BLaER1 treated with 17β-estradiol and CSF1 and Interleukin-3, amounts not matched to agents 10 nM and 100 nM (cell line): ENCODE data around the gene ELL.

Experiments used
- H3K27ac ChIP-seq, 11 experiments: shearing (Covaris generic); formaldehyde crosslinking; 2 replicates each; pipeline ENCODE4 v1.8.1; 2022
- H3K27me3 ChIP-seq, 11 experiments: shearing (Covaris generic); formaldehyde crosslinking; 2 replicates each; pipeline ENCODE4 v1.8.1; 2022
- H3K36me3 ChIP-seq, 11 experiments: shearing (Covaris generic); formaldehyde crosslinking; 2 replicates each; pipeline ENCODE4 v1.8.1; 2022
- H3K4me1 ChIP-seq, 10 experiments: shearing (Covaris generic); formaldehyde crosslinking; 2 replicates each; pipeline ENCODE4 v1.8.1; 2022
- H3K4me2 ChIP-seq, 11 experiments: shearing (Covaris generic); formaldehyde crosslinking; 2 replicates each; pipeline ENCODE4 v1.8.1; 2022
- H3K4me3 ChIP-seq, 10 experiments: shearing (Covaris generic); formaldehyde crosslinking; 2 replicates each; pipeline ENCODE4 v1.8.1; 2022
- H3K9ac ChIP-seq, 11 experiments: shearing (Covaris generic); formaldehyde crosslinking; 2 replicates each; pipeline ENCODE4 v1.8.1; 2022
- H3K9me3 ChIP-seq, 11 experiments: shearing (Covaris generic); formaldehyde crosslinking; replicated peaks in 1 of 11; 2 replicates each; pipeline ENCODE4 v1.8.1; 2022
- H4K20me1 ChIP-seq, 11 experiments: shearing (Covaris generic); formaldehyde crosslinking; 2 replicates each; pipeline ENCODE4 v1.8.1; 2022
- Cebpa-rat ChIP-seq, 11 experiments: shearing (Covaris generic); IDR thresholded peaks; 2 replicates each; pipeline ENCODE4 v1.8.1; 2022

Gene ELL

GRCh38 chr19:18473706-18474087 lies 48.2 kb downstream of the ELL start:
- H3K4me2 ChIP-seq, result peak overlapping the region in 6 of 11 experiments; percentile 94 to 98 (median 96); a peak in 10 of 22 replicates
- H3K9me3 ChIP-seq, result peaks cover 0 to 16% (median 0%) of the 10 kb centered on the region in 11 experiments; a peak in 7 of 22 replicates
- H3K4me1 ChIP-seq, result peaks cover 50 to 100% (median 70%) of the 10 kb centered on the region in 10 experiments
- no peak overlapping the region for H3K4me3 ChIP-seq
- no peaks in the 10 kb centered on the region for H3K27me3 ChIP-seq
- peaks cover 15 to 65% (median 33%) of the 10 kb centered on the region in 11 experiments; a peak in 18 of 22 replicates for H4K20me1 ChIP-seq
- H3K27ac ChIP-seq, result peak overlapping the region in 10 of 11 experiments; percentile 22 to 99 (median 98); a peak in 16 of 22 replicates
- H3K36me3 ChIP-seq, result peaks cover 15 to 85% (median 43%) of the 10 kb centered on the region in 11 experiments; a peak in 21 of 22 replicates
- TF ChIP-seq Cebpa-rat (IDR thresholded peaks at IDR 0.05), result no peak
- H3K9ac ChIP-seq, result peak overlapping the region in 3 of 11 experiments; percentile 4 to 65 (median 52); a peak in 3 of 22 replicates

DNA sequence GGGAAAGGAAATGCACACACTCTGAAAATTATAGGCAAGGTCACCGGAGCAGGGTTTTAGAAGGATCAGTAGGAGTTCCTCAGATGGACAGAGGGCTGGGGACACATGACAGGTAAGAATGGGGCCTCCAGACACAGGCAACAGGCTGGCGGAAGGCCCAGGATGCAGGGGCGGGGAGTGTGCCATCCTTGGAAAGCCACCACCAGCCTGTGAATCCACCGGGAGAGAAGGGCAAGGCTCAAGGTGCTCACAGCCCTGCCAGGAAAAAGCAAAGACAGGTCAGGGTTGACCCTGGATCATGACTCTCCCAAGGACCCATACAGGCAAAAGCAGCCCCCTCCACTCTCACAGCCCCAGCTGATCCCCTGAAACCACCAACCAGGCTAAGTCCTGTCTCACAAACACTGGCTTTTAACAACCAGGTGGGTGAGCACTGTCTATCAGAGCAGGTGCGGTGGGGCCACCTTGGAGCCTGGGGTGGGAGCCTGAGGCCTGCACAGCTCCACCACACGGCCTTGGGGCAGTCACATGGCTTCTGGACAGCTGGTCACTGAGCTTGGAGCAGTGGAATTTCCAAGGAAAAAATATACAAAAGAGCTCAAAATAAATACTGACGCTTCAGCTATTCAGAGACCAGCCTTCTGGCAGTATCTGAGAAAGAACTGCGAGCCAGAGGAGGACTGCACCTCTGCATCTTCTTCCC lies 48.7 kb downstream of the ELL start:
- TF ChIP-seq Cebpa-rat (IDR thresholded peaks at IDR 0.05), result no peak
- Histone ChIP-seq H3K9ac (peak overlapping the region in 3 of 11 experiments; percentile 4 to 65 (median 52); a peak in 5 of 22 replicates), H3K4me2 (peak overlapping the region in 3 of 11 experiments; percentile 39 to 97 (median 96); a peak in 6 of 22 replicates), H3K9me3 (peaks cover 0 to 15% (median 0%) of the 10 kb centered on the region in 11 experiments; a peak in 7 of 22 replicates), H3K27me3 (no peaks in the 10 kb centered on the region), H3K27ac (peak overlapping the region in 9 of 11 experiments; percentile 5 to 99 (median 75); a peak in 14 of 22 replicates), H3K4me1 (peaks cover 45 to 100% (median 70%) of the 10 kb centered on the region in 10 experiments), H3K4me3 (no peak overlapping the region), H3K36me3 (peaks cover 17 to 89% (median 43%) of the 10 kb centered on the region in 11 experiments; a peak in 21 of 22 replicates), H4K20me1 (peaks cover 20 to 71% (median 38%) of the 10 kb centered on the region in 11 experiments; a peak in 18 of 22 replicates)

DNA sequence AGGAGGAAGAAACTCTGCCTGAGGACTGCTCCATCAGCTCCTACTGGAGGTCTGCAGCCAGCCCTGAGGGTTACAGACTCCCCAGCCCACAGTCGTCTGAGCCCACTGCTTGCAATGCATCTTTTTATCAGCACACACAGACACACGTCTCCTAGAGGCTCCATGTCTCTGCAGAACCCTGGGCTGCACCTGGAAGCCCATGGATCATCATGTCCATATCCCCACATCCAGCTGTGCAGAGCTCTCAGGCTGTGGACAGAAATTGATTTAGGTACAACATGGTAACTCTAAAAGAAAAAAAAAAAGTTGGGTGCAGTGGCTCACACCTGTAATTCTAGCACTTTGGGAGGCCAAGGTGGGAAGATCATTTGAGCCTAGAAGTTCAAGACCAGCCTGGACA lies 51.1 kb downstream of the ELL start:
- peak overlapping the region in 5 of 11 experiments; percentile 33 to 96 (median 68); a peak in 10 of 22 replicates for H3K4me2 ChIP-seq
- no peak overlapping the region for H3K4me3 ChIP-seq
- TF ChIP-seq Cebpa-rat (IDR thresholded peaks at IDR 0.05), result no peak
- no peaks in the 10 kb centered on the region for H3K27me3 ChIP-seq
- H3K9ac ChIP-seq, result peak overlapping the region in 6 of 11 experiments; percentile 0 to 39 (median 20); a peak in 6 of 22 replicates
- peaks cover 36 to 87% (median 58%) of the 10 kb centered on the region in 11 experiments for H4K20me1 ChIP-seq
- H3K36me3 ChIP-seq, result peaks cover 17 to 91% (median 39%) of the 10 kb centered on the region in 11 experiments; a peak in 20 of 22 replicates
- H3K9me3 ChIP-seq, result no peaks in the 10 kb centered on the region
- H3K27ac ChIP-seq, result peak overlapping the region in 7 of 11 experiments; percentile 19 to 56 (median 42); a peak in 7 of 22 replicates
- peaks cover 22 to 99% (median 62%) of the 10 kb centered on the region in 10 experiments for H3K4me1 ChIP-seq

- Histone ChIP-seq H3K36me3 (peaks cover 24 to 93% (median 54%) of the 10 kb centered on the region in 11 experiments; a peak in 21 of 22 replicates), H3K4me1 (peaks cover 22 to 99% (median 62%) of the 10 kb centered on the region in 10 experiments), H3K27ac (peak overlapping the region in 9 of 11 experiments; percentile 23 to 56 (median 30); a peak in 11 of 22 replicates), H4K20me1 (peaks cover 47 to 95% (median 71%) of the 10 kb centered on the region in 11 experiments), H3K4me2 (peak overlapping the region in 6 of 11 experiments; percentile 3 to 96 (median 56); a peak in 10 of 22 replicates), H3K4me3 (no peak overlapping the region), H3K9me3 (no peaks in the 10 kb centered on the region), H3K27me3 (no peaks in the 10 kb centered on the region), H3K9ac (peak overlapping the region in 8 of 11 experiments; percentile 12 to 74 (median 34); a peak in 14 of 22 replicates)
- no peak for TF ChIP-seq Cebpa-rat (IDR thresholded peaks at IDR 0.05)
These were observed 52.6 kb downstream of the ELL start for GRCh38 chr19:18469069-18469846.

GRCh38 chr19:18468517-18468916 lies 53.4 kb downstream of the ELL start:
- no peak overlapping the region for H3K4me3 ChIP-seq
- peak overlapping the region in 8 of 11 experiments; percentile 12 to 74 (median 34); a peak in 13 of 22 replicates for H3K9ac ChIP-seq
- H3K4me1 ChIP-seq, result peaks cover 30 to 98% (median 62%) of the 10 kb centered on the region in 10 experiments
- H3K27ac ChIP-seq, result peak overlapping the region in 8 of 11 experiments; percentile 11 to 56 (median 30); a peak in 10 of 22 replicates
- peaks cover 47 to 94% (median 73%) of the 10 kb centered on the region in 11 experiments for H4K20me1 ChIP-seq
- H3K36me3 ChIP-seq, result peaks cover 29 to 93% (median 60%) of the 10 kb centered on the region in 11 experiments; a peak in 21 of 22 replicates
- no peaks in the 10 kb centered on the region for H3K9me3 ChIP-seq
- peak overlapping the region in 6 of 11 experiments; percentile 3 to 96 (median 56); a peak in 7 of 22 replicates for H3K4me2 ChIP-seq
- H3K27me3 ChIP-seq, result no peaks in the 10 kb centered on the region
- TF ChIP-seq Cebpa-rat (IDR thresholded peaks at IDR 0.05), result no peak

- Histone ChIP-seq H3K27ac (peak overlapping the region in 4 of 11 experiments; percentile 25 to 42 (median 34); a peak in 5 of 22 replicates), H3K27me3 (no peaks in the 10 kb centered on the region), H3K4me2 (peak overlapping the region in 4 of 11 experiments; percentile 15 to 96 (median 72); a peak in 6 of 22 replicates), H3K9ac (peak overlapping the region in 2 of 11 experiments; percentile 62 to 74; a peak in 5 of 22 replicates), H3K4me3 (no peak overlapping the region), H4K20me1 (peaks cover 49 to 93% (median 73%) of the 10 kb centered on the region in 11 experiments), H3K4me1 (peaks cover 35 to 98% (median 63%) of the 10 kb centered on the region in 10 experiments), H3K36me3 (peaks cover 29 to 93% (median 63%) of the 10 kb centered on the region in 11 experiments; a peak in 21 of 22 replicates), H3K9me3 (no peaks in the 10 kb centered on the region)
- no peak for TF ChIP-seq Cebpa-rat (IDR thresholded peaks at IDR 0.05)
These were observed 53.9 kb downstream of the ELL start for GRCh38 chr19:18467978-18468377.

DNA sequence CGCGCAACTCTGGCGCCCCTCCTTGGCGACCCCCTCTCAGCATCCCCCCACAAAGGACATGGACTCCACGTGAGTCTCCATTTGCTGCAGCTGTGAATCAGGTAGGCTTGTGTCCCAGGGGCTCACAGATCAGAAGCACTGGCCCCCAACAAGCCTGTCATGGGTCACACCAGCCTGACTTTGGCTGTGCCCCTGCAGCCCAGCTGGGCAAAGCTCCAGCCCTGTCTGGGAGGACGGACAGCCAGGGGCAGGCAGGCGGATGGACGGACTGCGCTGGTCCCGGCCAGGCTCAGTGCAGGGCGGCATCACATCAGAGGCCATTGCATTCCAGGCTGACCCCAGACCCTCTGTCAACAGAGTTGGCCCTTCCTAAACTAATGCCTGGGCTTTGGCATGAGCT lies 55.5 kb downstream of the ELL start:
- Histone ChIP-seq H3K36me3 (peaks cover 24 to 93% (median 58%) of the 10 kb centered on the region in 11 experiments; a peak in 21 of 22 replicates), H3K4me3 (no peak overlapping the region), H3K4me2 (peak overlapping the region in 3 of 11 experiments; percentile 65; a peak in 5 of 22 replicates), H3K9me3 (no peaks in the 10 kb centered on the region), H3K27me3 (no peaks in the 10 kb centered on the region), H3K27ac (no peak overlapping the region), H3K9ac (peak overlapping the region in 2 of 11 experiments; percentile 15 to 60; a peak in 2 of 22 replicates), H3K4me1 (peaks cover 51 to 94% (median 79%) of the 10 kb centered on the region in 10 experiments), H4K20me1 (peaks cover 53 to 96% (median 82%) of the 10 kb centered on the region in 11 experiments)
- no peak for TF ChIP-seq Cebpa-rat (IDR thresholded peaks at IDR 0.05)

GRCh38 chr19:18465964-18466339 lies 55.9 kb downstream of the ELL start:
- Histone ChIP-seq H3K4me3 (no peak overlapping the region), H3K4me1 (peaks cover 55 to 94% (median 82%) of the 10 kb centered on the region in 10 experiments), H3K9ac (peak overlapping the region in 1 of 11 experiments; percentile 60; a peak in 1 of 22 replicates), H3K9me3 (no peaks in the 10 kb centered on the region), H3K36me3 (peaks cover 24 to 93% (median 58%) of the 10 kb centered on the region in 11 experiments), H3K4me2 (peak overlapping the region in 6 of 11 experiments; percentile 57 to 74 (median 65); a peak in 5 of 22 replicates), H3K27me3 (no peaks in the 10 kb centered on the region), H3K27ac (no peak overlapping the region), H4K20me1 (peaks cover 57 to 97% (median 84%) of the 10 kb centered on the region in 11 experiments)
- TF ChIP-seq Cebpa-rat (IDR thresholded peaks at IDR 0.05), result no peak
